HEK293 (cell line): ENCODE data around the gene CREB3L1.
A peak's percentile ranks its signal among the peaks of the same experiment; 100 is the strongest.

Experiments used
- CTCF ChIA-PET: fragments of 350-600 bp; formaldehyde crosslinking; extraction: SDS; loops from one replicate; lab custom pipeline; 2021; ENCODE audit warnings: antibody characterized with exemption; lab: Yijun Ruan, JAX
- POLR2A ChIA-PET: fragments of 300-600 bp; formaldehyde crosslinking; extraction: SDS; loops from one replicate; lab custom pipeline; 2020; ENCODE audit warnings: antibody characterized with exemption, inconsistent platforms; lab: Yijun Ruan, JAX
- H3K27ac ChIP-seq: fragments of 200-500 bp; sonication (Bioruptor generic); 2 replicates; pipeline ENCODE4 v1.5.1; 2014; ENCODE audit warnings: low read depth, low read length, control low read depth, inconsistent platforms; ENCODE audit errors: extremely low read depth
- H3K36me3 ChIP-seq, 2 experiments: fragments of 200-500 bp in 1 of 2; sonication (Bioruptor generic) in 1 of 2; 1 replicate in 1 of 2; 2 replicates in 1 of 2; pipeline ENCODE4 v1.5.1; 2014 to 2017; ENCODE audit warnings: inconsistent platforms in 2 of 2, low read length in 2 of 2; ENCODE audit not compliant: control insufficient read depth in 2 of 2, insufficient read depth in 1 of 2
- H3K4me1 ChIP-seq: fragments of 200-500 bp; sonication (Bioruptor generic); 2 replicates; pipeline ENCODE4 v1.5.1; 2014; ENCODE audit warnings: mild to moderate bottlenecking, low read length, inconsistent platforms; ENCODE audit not compliant: control insufficient read depth, insufficient read depth
- H3K4me3 ChIP-seq: 2 replicates; pipeline ENCODE4 v1.5.1; 2011; ENCODE audit warnings: low read depth, mild to moderate bottlenecking, control low read depth, low read length, moderate library complexity
- H3K9me3 ChIP-seq: fragments of 200-500 bp; sonication (Bioruptor generic); 2 replicates; pipeline ENCODE4 v1.5.1; 2014; ENCODE audit warnings: low read depth, low read length, inconsistent platforms; ENCODE audit not compliant: control insufficient read depth, insufficient read depth
- GLIS1 ChIP-seq: fragments of 450-650 bp; formaldehyde crosslinking; IDR thresholded peaks from 2 replicates; pipeline ENCODE4 v1.5.1; 2016; ENCODE audit warnings: missing biosample characterization, missing genetic modification characterization
- GLIS2 ChIP-seq: fragments of 450-650 bp; formaldehyde crosslinking; IDR thresholded peaks from 2 replicates; pipeline ENCODE4 v1.5.1; 2016; ENCODE audit warnings: missing biosample characterization, missing genetic modification characterization
- KLF1 ChIP-seq: fragments of 450-650 bp; formaldehyde crosslinking; IDR thresholded peaks from 2 replicates; pipeline ENCODE4 v1.5.1; 2016; ENCODE audit warnings: missing biosample characterization, missing genetic modification characterization
- KLF10 ChIP-seq: fragments of 450-650 bp; IDR thresholded peaks from 2 replicates; pipeline ENCODE4 v1.5.1; 2018; ENCODE audit warnings: missing biosample characterization, mild to moderate bottlenecking, missing genetic modification characterization
- KLF8 ChIP-seq: fragments of 450-650 bp; formaldehyde crosslinking; IDR thresholded peaks from 2 replicates; pipeline ENCODE4 v1.5.1; 2016; ENCODE audit warnings: missing biosample characterization, missing genetic modification characterization
- SP2 ChIP-seq: fragments of 450-650 bp; formaldehyde crosslinking; IDR thresholded peaks from 2 replicates; pipeline ENCODE4 v1.5.1; 2016; ENCODE audit warnings: missing biosample characterization, missing genetic modification characterization
- WT1 ChIP-seq: fragments of 450-650 bp; formaldehyde crosslinking; IDR thresholded peaks from 2 replicates; pipeline ENCODE4 v1.5.1; 2016; ENCODE audit warnings: missing biosample characterization, missing genetic modification characterization
- ZBTB6 ChIP-seq: fragments of 450-650 bp; formaldehyde crosslinking; IDR thresholded peaks from 2 replicates; pipeline ENCODE4 v1.5.1; 2017; ENCODE audit warnings: missing biosample characterization, missing genetic modification characterization
- ZFHX2 ChIP-seq: fragments of 450-650 bp; formaldehyde crosslinking; conservative IDR thresholded peaks from 2 replicates; pipeline ENCODE4 v1.5.1; 2016; ENCODE audit warnings: missing biosample characterization, missing genetic modification characterization
- ZIC2 ChIP-seq: fragments of 450-650 bp; formaldehyde crosslinking; IDR thresholded peaks from 2 replicates; pipeline ENCODE4 v1.5.1; 2016; ENCODE audit warnings: missing biosample characterization, missing genetic modification characterization
- ZNF221 ChIP-seq: fragments of 450-650 bp; formaldehyde crosslinking; IDR thresholded peaks from 2 replicates; pipeline ENCODE4 v1.5.1; 2017; ENCODE audit warnings: missing biosample characterization, missing genetic modification characterization, borderline replicate concordance
- ZNF341 ChIP-seq: fragments of 450-650 bp; formaldehyde crosslinking; IDR thresholded peaks from 2 replicates; pipeline ENCODE4; 2016; ENCODE audit warnings: low read depth, missing biosample characterization, missing genetic modification characterization
- ZNF398 ChIP-seq: fragments of 450-650 bp; formaldehyde crosslinking; IDR thresholded peaks from 2 replicates; pipeline ENCODE4 v1.5.1; 2017; ENCODE audit warnings: missing biosample characterization, missing genetic modification characterization
- ZNF473 ChIP-seq: fragments of 450-650 bp; formaldehyde crosslinking; IDR thresholded peaks from 2 replicates; pipeline ENCODE4 v1.5.1; 2017; ENCODE audit warnings: missing biosample characterization, missing genetic modification characterization
- ZNF596 ChIP-seq: fragments of 450-650 bp; IDR thresholded peaks from 2 replicates; pipeline ENCODE4 v1.5.0; 2018; ENCODE audit warnings: missing biosample characterization, mild to moderate bottlenecking, missing genetic modification characterization, moderate library complexity
- ZNF692 ChIP-seq: fragments of 450-650 bp; formaldehyde crosslinking; IDR thresholded peaks from 2 replicates; pipeline ENCODE4 v1.5.1; 2016; ENCODE audit warnings: missing biosample characterization, missing genetic modification characterization

The CREB3L1 gene

GRCh38 chr11:46295312-46296058, 18.0 kb downstream of the CREB3L1 start (continued):
- TF ChIP-seq ZNF398 (tag by site-specific recombination) = no peak
- TF ChIP-seq GLIS2 (tag by site-specific recombination) = peak; percentile 67
- TF ChIP-seq WT1 (tag by site-specific recombination) = no peak
- peak; percentile 52; the same call in 1 of the 2 replicates for TF ChIP-seq KLF1 (tag by site-specific recombination)
- 0 out of 2 replicates have a peak, but pooled peaks have one; percentile 37 for TF ChIP-seq ZNF692 (tag by site-specific recombination)
- TF ChIP-seq KLF8 (tag by site-specific recombination) = peak; percentile 24; the same call in 1 of the 2 replicates
- peak; percentile 66 for TF ChIP-seq SP2 (tag by site-specific recombination)
- TF ChIP-seq ZNF221 (tag by site-specific recombination) = no peak
- TF ChIP-seq ZIC2 = peak; percentile 16; the same call in 1 of the 2 replicates
- 0 out of 2 replicates have a peak, but pooled peaks have one; percentile 5 for TF ChIP-seq GLIS1
- TF ChIP-seq ZBTB6 (tag by site-specific recombination) = peak; percentile 61; the same call in 1 of the 2 replicates
- peak; percentile 40 for TF ChIP-seq ZFHX2 (tag by site-specific recombination)
- TF ChIP-seq ZNF473 (tag by site-specific recombination) = no peak
- TF ChIP-seq, all 188 proteins: peak for 22

- H3K4me1 ChIP-seq = peaks cover under 1% of the 10 kb centered on the region; the same call in 1 of the 2 replicates
- H3K36me3 ChIP-seq = no peaks in the 10 kb centered on the region
- ChIA-PET CTCF (interaction anchor here (0.6 to 4.5 kb wide), 15 partner anchors 8 to 118 kb away, joined by 3 to 91 read pairs (median 7); partner anchors contain the start of gene CREB3L1), POLR2A (interaction anchor here (0.6 to 3.3 kb wide), 6 partner anchors 10 to 86 kb away, joined by 3 to 28 read pairs (median 5); no protein-coding TSS in a partner anchor)
- H3K4me3 ChIP-seq = peak overlapping the region; percentile 30; the same call in 1 of the 2 replicates
- H3K27ac ChIP-seq = no peak overlapping the region
- no peaks in the 10 kb centered on the region for H3K9me3 ChIP-seq
- TF ChIP-seq ZNF596 (tag by site-specific recombination) (no peak), ZNF341 (tag by site-specific recombination) (0 out of 2 replicates have a peak, but pooled peaks have one; percentile 1), KLF10 (no peak)
These were observed 18.6 kb downstream of the CREB3L1 start for GRCh38 chr11:46296059-46296527.
